Kidney (tissue), 14 donors: ENCODE measurements around the gene DNAJA4. TPM values are rescaled to one million over a fixed set of nuclear protein-coding genes. Genes with fewer than 3 reads are reported as not detected.

Experiments used
- DNase-seq, 5 donors: peaks; one replicate each; pipeline ENCODE4 v3.0.0-alpha.2; 2013 to 2020
- FAIRE-seq: peaks from 2 replicates; lab custom pipeline; 2012; peaks lifted over from hg19 to GRCh38; lab: Jason Lieb, UNC
- H3K27ac ChIP-seq, 2 donors: one replicate each; pipeline ENCODE4 v1.7.0; 2013; ENCODE audit warnings: low read depth in 2 of 2, low read length in 2 of 2, inconsistent platforms in 1 of 2
- H3K27me3 ChIP-seq: one replicate; pipeline ENCODE4 v1.7.1; 2013; ENCODE audit warnings: low read length, inconsistent platforms; ENCODE audit not compliant: control insufficient read depth, insufficient read depth
- H3K36me3 ChIP-seq, 3 donors: one replicate each; pipeline versions ENCODE4 v1.7.0 to v1.7.1; 2013; ENCODE audit warnings: low read length in 3 of 3, control low read depth in 1 of 3, inconsistent platforms in 1 of 3; ENCODE audit not compliant: insufficient read depth in 3 of 3, control insufficient read depth in 2 of 3
- H3K4me1 ChIP-seq, 3 donors: one replicate each; pipeline versions ENCODE4 v1.7.0 to v1.7.1; 2013; ENCODE audit warnings: low read length in 3 of 3, inconsistent platforms in 1 of 3, low read depth in 1 of 3; ENCODE audit not compliant: control insufficient read depth in 2 of 3, insufficient read depth in 2 of 3
- H3K4me3 ChIP-seq, 3 donors: one replicate each; pipeline versions ENCODE4 v1.7.0 to v1.8.1; 2013; ENCODE audit warnings: low read length in 3 of 3, control low read depth in 1 of 3, inconsistent platforms in 1 of 3
- H3K9ac ChIP-seq, 3 donors: one replicate each; pipeline versions ENCODE4 v1.7.0 to v1.7.1; 2013; ENCODE audit warnings: low read length in 3 of 3, control low read depth in 1 of 3, inconsistent platforms in 1 of 3
- H3K9me3 ChIP-seq, 3 donors: one replicate each; pipeline versions ENCODE4 v1.7.0 to v1.7.1; 2013; ENCODE audit warnings: low read length in 3 of 3, control low read depth in 1 of 3, inconsistent platforms in 1 of 3; ENCODE audit not compliant: control insufficient read depth in 2 of 3, insufficient read depth in 1 of 3
- CTCF ChIP-seq: IDR thresholded peaks from 3 replicates; pipeline ENCODE4 v1.5.1; 2012; ENCODE audit warnings: mild to moderate bottlenecking, moderate library complexity, borderline replicate concordance; ENCODE audit not compliant: insufficient read depth; ENCODE audit errors: extremely low read depth
- intact Hi-C: fragments of 100-400 bp; cut with DNase I; formaldehyde crosslinking; loops from one replicate; pipeline ENCODE4 v1.11.1; 2022
- polyA plus RNA-seq: library from polyadenylated mRNA; stranded (reverse); fragments of 350-450 nt; fragmentation: Illumina TruSeq; extraction: RNeasy Lipid Tissue Mini Kit (QIAGEN cat#74804); gene quantifications from one replicate; pipeline ENCODE4 v1.2.3, GENCODE V29; 2014; ENCODE audit warnings: low read depth, low replicate concordance; ENCODE audit not compliant: insufficient read depth
- total RNA-seq: library from RNA; stranded (reverse); fragmentation: NEBNext Ultra II Directional; extraction: Animal tissue kit (Norgen Biotek cat#: 25700); gene quantifications from one replicate; pipeline ENCODE4 v1.2.1, GENCODE V29; 2021
- donor health status: control.
- donor health status: control.
- donor health status: control.
- donor health status: control.
- donor health status: control.
- donor health status: DM: yes; HTN: yes; CAD: no.
- donor health status: Normal renal cell carcinoma (clear cell type).

Gene DNAJA4
- total and polyA plus RNA-seq, 2 donors from 2014 or later, result 19.9 to 31.1 TPM

GRCh38 chr15:78325092-78325843 lies 60.9 kb downstream of the DNAJA4 start:
- DNase-seq (peak in 2 of 5 donors; percentile 21 to 33), FAIRE-seq (no peak)
- Histone ChIP-seq H3K4me3 (no peak overlapping the region), H3K4me1 (peaks cover 0 to 3% (median 0%) of the 10 kb centered on the region in 3 donors), H3K27me3 (no peaks in the 10 kb centered on the region), H3K27ac (no peak overlapping the region), H3K9ac (no peak overlapping the region), H3K36me3 (no peaks in the 10 kb centered on the region), H3K9me3 (no peaks in the 10 kb centered on the region)
- no peak for TF ChIP-seq CTCF
- intact Hi-C loops, result no loop called here

GRCh38 chr15:78327466-78327865 lies 63.1 kb downstream of the DNAJA4 start:
- DNase-seq (no peak), FAIRE-seq (no peak)
- intact Hi-C loops, result no loop called here
- Histone ChIP-seq H3K4me1 (peaks cover 0 to under 1% (median 0%) of the 10 kb centered on the region in 3 donors), H3K27ac (no peak overlapping the region), H3K36me3 (no peaks in the 10 kb centered on the region), H3K9ac (no peak overlapping the region), H3K4me3 (no peak overlapping the region), H3K27me3 (no peaks in the 10 kb centered on the region), H3K9me3 (no peaks in the 10 kb centered on the region)
- no peak for TF ChIP-seq CTCF

GRCh38 chr15:78329625-78330024 lies 65.3 kb downstream of the DNAJA4 start:
- TF ChIP-seq CTCF, result no peak
- FAIRE-seq (no peak), DNase-seq (peak in 1 of 5 donors; percentile 7)
- no peaks in the 10 kb centered on the region for H3K27me3 ChIP-seq
- no peaks in the 10 kb centered on the region for H3K4me1 ChIP-seq
- H3K4me3 ChIP-seq, result no peak overlapping the region
- intact Hi-C loops, result no loop called here
- H3K36me3 ChIP-seq, result no peaks in the 10 kb centered on the region
- no peaks in the 10 kb centered on the region for H3K9me3 ChIP-seq
- H3K27ac ChIP-seq, result no peak overlapping the region
- H3K9ac ChIP-seq, result no peak overlapping the region

Other genes starting within 250 kb of the DNAJA4 start
- 41.6 TPM for gene TBC1D2B, start 186.9 kb upstream of the DNAJA4 start, total RNA-seq
- 8.5 TPM for gene TBC1D2B, start 186.9 kb upstream of the DNAJA4 start, polyA plus RNA-seq
- not detected for gene SH2D7, start 172.0 kb upstream of the DNAJA4 start, total RNA-seq
- gene SH2D7, start 172.0 kb upstream of the DNAJA4 start, polyA plus RNA-seq, result not detected
- gene CIB2, start 133.1 kb upstream of the DNAJA4 start, total RNA-seq, result 13.7 TPM
- gene CIB2, start 133.1 kb upstream of the DNAJA4 start, polyA plus RNA-seq, result 29.9 TPM
- gene IDH3A, start 115.2 kb upstream of the DNAJA4 start, total RNA-seq, result 97.2 TPM
- 67.5 TPM for gene IDH3A, start 115.2 kb upstream of the DNAJA4 start, polyA plus RNA-seq
- gene ACSBG1, start 30.0 kb upstream of the DNAJA4 start, total RNA-seq, result 0.13 TPM
- gene ACSBG1, start 30.0 kb upstream of the DNAJA4 start, polyA plus RNA-seq, result 0.86 TPM
- 48.5 TPM for gene SKIC8, start 35.0 kb downstream of the DNAJA4 start, total RNA-seq
- 87.4 TPM for gene SKIC8, start 35.0 kb downstream of the DNAJA4 start, polyA plus RNA-seq
- gene CRABP1, start 75.8 kb downstream of the DNAJA4 start, total RNA-seq, result not detected
- gene CRABP1, start 75.8 kb downstream of the DNAJA4 start, polyA plus RNA-seq, result 61.0 TPM
- gene IREB2, start 173.7 kb downstream of the DNAJA4 start, total RNA-seq, result 48.7 TPM
- gene IREB2, start 173.7 kb downstream of the DNAJA4 start, polyA plus RNA-seq, result 8.3 TPM
- gene HYKK, start 243.0 kb downstream of the DNAJA4 start, total RNA-seq, result 5.8 TPM
- 14.3 TPM for gene HYKK, start 243.0 kb downstream of the DNAJA4 start, polyA plus RNA-seq